Activated T-cell treated with anti-CD3 and anti-CD28 coated beads for 48 hours (primary cell): ENCODE results near the gene ZNF280C.
A peak's percentile ranks its signal among the peaks of the same experiment; 100 is the strongest.
"Not testable (repeated sequence)": the region's sequence is repeated elsewhere in the genome, so short reads cannot be mapped to it uniquely, and the experiment has no call there.

ENCODE experiments used
- DNase-seq: peaks from one replicate; pipeline ENCODE4 v3.0.0-alpha.2; 2020; ENCODE audit warnings: low read depth

Gene ZNF280C

GRCh38 chrX:130268449-130269170 is at the start of gene ZNF280C:
Gene ZNF280C, minus strand, starts transcription at chrX:130268899. Its CDS starts 8,450 bp downstream, at chrX:130260449.
- DNase-seq, result peak; percentile 83

DNA sequence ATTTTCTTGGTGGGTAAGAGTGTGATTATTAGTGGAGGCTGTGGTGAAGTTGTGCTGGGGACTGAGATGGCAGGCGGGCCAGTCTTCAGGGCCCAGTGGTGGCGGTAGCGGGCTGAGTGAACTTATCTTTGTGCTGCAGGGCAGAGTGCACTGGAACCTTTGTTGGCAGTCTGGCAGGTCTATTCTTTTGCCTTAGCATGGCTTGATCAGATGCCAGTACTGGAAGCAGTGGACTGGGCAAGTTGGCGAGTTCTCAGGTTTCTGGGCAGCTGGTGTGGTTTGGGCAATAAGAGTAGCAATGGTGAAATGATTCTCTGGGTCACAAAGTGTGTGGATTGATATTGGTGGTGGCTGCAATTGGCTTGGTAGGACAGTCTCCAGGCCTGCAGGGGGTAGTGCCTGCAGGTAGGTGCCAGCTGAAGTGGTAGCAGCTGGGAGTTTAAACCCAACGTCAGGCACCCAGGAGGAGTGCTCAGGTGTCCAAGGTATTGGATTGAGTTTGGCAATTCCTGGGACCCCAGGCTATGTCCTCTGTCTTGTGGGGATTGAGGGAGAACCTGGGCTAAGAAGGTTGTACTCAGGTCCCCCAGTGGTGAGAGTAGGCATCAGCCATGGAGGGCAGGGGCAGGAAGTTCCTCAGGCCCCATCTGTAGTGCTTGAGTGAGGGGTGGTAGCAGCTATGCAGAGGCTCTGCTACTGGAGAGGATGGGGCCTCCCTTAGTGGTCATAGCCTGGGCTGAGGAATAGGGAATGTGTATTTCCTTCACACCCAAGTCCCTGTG is 36.1 kb upstream of the ZNF280C start:
- no peak for DNase-seq

GRCh38 chrX:130301977-130302376 is 33.3 kb upstream of the ZNF280C start:
- DNase-seq, result no peak

GRCh38 chrX:130301405-130301804 is 32.7 kb upstream of the ZNF280C start:
- no peak for DNase-seq

GRCh38 chrX:130300010-130300282 is 31.2 kb upstream of the ZNF280C start:
- no peak for DNase-seq

DNA sequence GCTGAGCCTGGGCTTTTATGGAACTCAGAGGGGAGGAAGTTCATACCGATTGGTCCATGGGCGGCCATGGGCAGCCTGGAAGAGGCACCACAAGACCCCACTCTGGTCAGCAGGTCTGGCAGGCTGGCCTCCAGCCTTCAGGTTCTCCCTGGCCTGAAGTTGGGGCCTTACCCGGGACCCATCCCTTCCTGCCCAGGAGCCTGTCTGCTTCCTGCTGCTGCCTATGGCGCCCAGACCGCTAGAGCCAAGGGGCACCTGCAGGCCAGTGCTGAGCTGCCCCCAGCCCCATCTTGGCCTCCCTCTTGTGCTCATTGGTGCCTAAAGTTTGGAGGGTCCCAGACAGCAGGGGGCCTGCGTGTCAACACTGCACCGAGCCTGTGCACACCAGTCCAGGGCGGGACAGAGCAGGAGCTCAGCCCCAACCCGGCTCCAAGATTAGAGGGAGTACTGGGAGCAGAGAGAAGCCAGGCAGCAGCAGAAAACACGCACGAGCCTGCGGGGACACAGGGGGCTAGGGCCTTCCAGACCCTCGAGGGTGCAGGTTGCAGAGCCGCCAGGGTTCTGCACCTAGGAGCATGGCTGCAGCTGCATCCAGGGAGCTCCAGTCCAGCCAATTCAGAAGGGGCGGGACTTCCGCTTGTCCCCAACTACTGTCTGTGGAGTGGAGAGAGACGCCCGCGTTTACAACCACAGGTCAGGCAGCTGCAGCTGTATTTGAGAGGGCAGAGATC is 30.7 kb upstream of the ZNF280C start:
- no peak for DNase-seq

- no peak for DNase-seq
These were observed 28.0 kb upstream of the ZNF280C start for GRCh38 chrX:130296743-130297142.

GRCh38 chrX:130296297-130296678 is 27.6 kb upstream of the ZNF280C start:
- DNase-seq, result no peak

GRCh38 chrX:130295519-130296296 is 27.0 kb upstream of the ZNF280C start:
- DNase-seq, result no peak

DNA sequence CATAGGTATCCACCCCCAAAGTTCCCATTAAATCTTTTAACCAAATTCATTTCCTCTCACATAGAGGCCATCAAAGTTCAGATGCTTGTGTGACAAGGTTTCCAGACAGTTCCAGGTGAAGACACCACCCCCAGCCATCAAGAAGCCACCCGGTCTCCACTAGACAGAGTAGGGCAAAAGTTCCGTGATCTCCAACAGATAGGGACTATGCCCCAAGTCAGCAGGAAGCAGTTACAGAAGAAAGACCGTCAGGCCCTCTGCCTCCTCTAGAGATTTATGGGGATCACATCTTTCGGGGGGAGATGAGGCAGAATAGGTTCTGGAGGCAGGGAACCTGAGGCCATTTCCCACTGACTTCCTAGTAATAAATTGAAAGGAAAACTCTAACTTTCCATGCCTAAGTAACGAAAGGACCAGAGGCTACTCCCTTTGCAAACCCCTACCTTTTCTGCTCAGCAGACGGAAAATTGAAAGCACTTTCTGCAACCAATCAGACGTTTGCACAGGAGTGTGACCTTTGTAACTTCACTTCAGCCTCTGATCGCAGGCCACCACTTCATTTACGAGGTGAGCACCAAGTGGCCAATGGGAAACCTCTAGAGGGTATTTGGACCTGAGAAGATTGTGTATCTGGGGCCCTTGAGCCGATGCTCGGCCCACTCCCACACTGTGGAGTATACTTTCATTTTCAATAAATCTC is 18.5 kb upstream of the ZNF280C start:
- no peak for DNase-seq

DNA sequence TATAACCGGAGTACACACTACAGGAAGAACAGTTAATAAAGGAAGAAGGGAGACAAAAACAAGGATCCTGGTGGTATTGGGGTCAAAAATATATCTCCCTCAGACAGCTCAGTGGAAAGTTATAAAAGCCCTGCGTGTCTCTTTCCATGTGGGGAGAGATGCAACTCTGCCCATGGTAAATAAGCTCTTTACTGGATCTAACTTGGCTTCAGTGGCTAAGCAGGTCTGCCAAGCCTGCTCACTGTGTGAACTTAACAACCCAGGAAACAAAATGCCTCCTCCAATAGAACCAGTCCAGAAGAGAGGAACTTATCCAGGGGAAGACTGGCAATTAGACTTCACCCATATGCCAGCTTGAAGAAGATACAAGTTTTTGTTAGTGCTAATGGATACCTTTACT is 17.0 kb upstream of the ZNF280C start:
- DNase-seq, result no peak

DNA sequence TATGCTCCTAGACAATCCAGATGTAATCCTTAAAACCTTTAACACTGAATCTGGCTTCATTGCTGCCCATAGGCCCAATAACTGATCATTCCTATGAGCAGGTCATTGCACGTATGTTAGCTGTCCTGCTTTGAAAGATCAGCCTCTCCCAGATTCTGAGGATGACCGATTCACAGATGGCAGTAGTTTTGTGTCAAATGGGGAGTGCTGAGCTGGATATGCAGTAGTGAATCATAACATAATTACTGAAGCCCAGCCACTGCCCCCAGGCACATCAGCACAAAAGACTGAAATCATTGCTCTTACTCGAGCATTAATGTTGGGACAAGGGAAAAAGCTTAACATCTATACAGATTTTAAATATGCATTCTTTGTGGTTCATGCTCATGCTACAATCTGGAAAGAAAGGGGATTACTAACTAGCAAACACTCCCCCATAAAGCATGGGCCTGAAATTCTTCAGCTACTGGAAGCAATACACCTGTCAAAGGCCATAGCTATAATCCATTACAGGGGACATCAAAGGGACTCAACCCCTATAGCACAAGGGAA is 16.4 kb upstream of the ZNF280C start:
- no peak for DNase-seq

- no peak for DNase-seq
These were observed 13.5 kb upstream of the ZNF280C start for GRCh38 chrX:130282151-130282550.

- DNase-seq, result no peak
These were observed 12.2 kb upstream of the ZNF280C start for GRCh38 chrX:130280901-130281300.

DNA sequence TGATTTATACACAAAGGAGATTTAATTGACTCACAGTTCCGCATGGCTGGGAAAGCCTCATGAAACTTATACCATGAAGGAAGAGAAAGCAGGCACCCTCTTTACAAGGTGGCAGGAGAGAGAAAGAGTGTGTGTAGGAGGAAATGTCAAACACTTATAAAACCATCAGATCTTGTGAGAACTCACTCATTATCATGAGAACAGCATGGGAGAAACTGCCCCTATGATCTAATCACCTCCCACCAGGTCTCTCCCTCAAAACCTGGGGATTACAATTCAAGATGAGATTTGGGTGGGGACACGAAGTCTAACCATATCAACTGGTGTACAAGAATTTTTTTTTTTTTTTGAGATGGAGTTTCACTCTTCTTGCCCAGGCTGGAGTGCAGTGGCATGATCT is 3.6 kb upstream of the ZNF280C start:
- DNase-seq, result not testable (repeated sequence)

DNA sequence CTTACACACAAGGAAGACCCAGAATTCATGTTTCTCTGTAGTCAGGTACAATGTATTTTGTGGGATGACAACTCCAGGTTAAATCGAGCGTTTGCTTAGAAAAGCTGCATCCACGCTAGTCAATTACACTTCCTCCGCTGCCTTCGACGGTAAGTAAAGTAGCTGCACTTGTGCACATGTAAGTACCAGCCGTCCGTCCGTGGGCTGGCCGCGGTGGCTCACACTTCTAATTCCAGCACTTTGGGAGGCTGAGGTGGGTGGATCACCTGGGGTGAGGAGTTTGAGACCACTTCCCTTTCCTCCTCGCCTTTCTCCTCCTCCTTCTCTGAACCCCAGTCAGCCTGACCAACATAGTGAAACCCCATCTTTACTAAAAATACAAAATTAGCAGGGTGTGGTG is 692 bp upstream of the ZNF280C start:
- DNase-seq, result not testable (repeated sequence)

- DNase-seq, result no peak
These were observed 697 bp downstream of the ZNF280C start for GRCh38 chrX:130267956-130268448.

GRCh38 chrX:130264573-130264972 is 4.1 kb downstream of the ZNF280C start:
- DNase-seq, result no peak

- DNase-seq, result no peak
These were observed 5.7 kb downstream of the ZNF280C start for GRCh38 chrX:130263016-130263415.

- no peak for DNase-seq
These were observed 6.5 kb downstream of the ZNF280C start for GRCh38 chrX:130262231-130262630.

GRCh38 chrX:130261296-130261893 is 7.3 kb downstream of the ZNF280C start:
- no peak for DNase-seq
